PC-9 (cell line): ENCODE results near the gene LIN52. TPM values are rescaled to one million over a fixed set of nuclear protein-coding genes. Genes with fewer than 3 reads are reported as not detected.

ENCODE experiments used
- BruUV-seq: library from RNA; stranded (reverse); fragments of 400-500 nt; replicated peaks from 2 replicates; lab custom pipeline; 2021; lab: Mats Ljungman, UMichigan
- CTCF ChIA-PET: fragments of 300-600 bp; sonication (Branson Sonifier 250); formaldehyde crosslinking; loops from one replicate; lab custom pipeline; 2022; ENCODE audit warnings: antibody characterized with exemption; lab: Charles Lee
- POLR2A ChIA-PET: fragments of 300-600 bp; sonication (Branson Sonifier 250); formaldehyde crosslinking; loops from one replicate; lab custom pipeline; 2022; ENCODE audit warnings: antibody characterized with exemption; ENCODE audit not compliant: unreplicated experiment; lab: Charles Lee
- DNase-seq, 2 experiments: peaks; one replicate each; pipeline versions ENCODE4 v3.0.0 to v3.0.0-alpha.2; 2015 to 2022; ENCODE audit warnings: mixed read lengths in 1 of 2
- H2AFZ ChIP-seq: fragments of 200-600 bp; sonication (generic); 2 replicates; pipeline ENCODE4 v1.8.1; 2017; ENCODE audit warnings: antibody characterized with exemption
- H3F3A ChIP-seq: fragments of 200-600 bp; sonication (generic); 2 replicates; pipeline ENCODE4 v1.8.1; 2017; ENCODE audit warnings: antibody characterized with exemption, mild to moderate bottlenecking, low read depth; ENCODE audit not compliant: insufficient read depth
- H3K27ac ChIP-seq: fragments of 200-600 bp; sonication (generic); 2 replicates; pipeline ENCODE4 v1.6.1; 2016; ENCODE audit warnings: mixed run types
- H3K27me3 ChIP-seq: fragments of 200-600 bp; sonication (generic); 2 replicates; pipeline ENCODE4 v1.6.1; 2016; ENCODE audit warnings: low read depth, mixed run types; ENCODE audit not compliant: insufficient read depth
- H3K36me3 ChIP-seq: fragments of 200-600 bp; sonication (generic); 2 replicates; pipeline ENCODE4 v1.6.1; 2016; ENCODE audit warnings: low read depth, mixed run types
- H3K4me1 ChIP-seq: fragments of 200-600 bp; sonication (generic); replicated peaks from 2 replicates; pipeline ENCODE4 v1.6.1; 2016; ENCODE audit warnings: mixed run types; ENCODE audit not compliant: insufficient read depth
- H3K4me2 ChIP-seq: fragments of 200-600 bp; sonication (generic); 2 replicates; pipeline ENCODE4 v1.6.1; 2017; ENCODE audit warnings: mixed run types
- H3K4me3 ChIP-seq: fragments of 200-600 bp; sonication (generic); 2 replicates; pipeline ENCODE4 v1.6.1; 2016; ENCODE audit warnings: mixed run types
- H3K79me2 ChIP-seq: fragments of 200-600 bp; sonication (generic); 2 replicates; pipeline ENCODE4 v1.6.1; 2017; ENCODE audit warnings: low read depth, mixed run types
- H3K9me2 ChIP-seq: fragments of 200-600 bp; sonication (generic); 2 replicates; pipeline ENCODE4 v1.8.1; 2017; ENCODE audit warnings: mild to moderate bottlenecking; ENCODE audit not compliant: insufficient read depth
- H3K9me3 ChIP-seq: fragments of 200-600 bp; sonication (generic); 2 replicates; pipeline ENCODE4 v1.8.1; 2016; ENCODE audit warnings: low read depth; ENCODE audit not compliant: insufficient read depth
- H4K20me1 ChIP-seq: fragments of 200-600 bp; sonication (generic); 2 replicates; pipeline ENCODE4 v1.8.1; 2017; ENCODE audit not compliant: insufficient read depth
- CTCF ChIP-seq: fragments of 200-600 bp; sonication (generic); conservative IDR thresholded peaks from 2 replicates; pipeline ENCODE4 v1.6.1; 2017; ENCODE audit warnings: mixed run types, antibody characterized with exemption, mild to moderate bottlenecking, moderate library complexity
- EZH2 ChIP-seq: fragments of 200-600 bp; sonication (generic); IDR thresholded peaks from 2 replicates; pipeline ENCODE4 v1.8.0; 2017; ENCODE audit warnings: antibody characterized with exemption, low read depth
- intact Hi-C: fragments of 100-400 bp; cut with micrococcal nuclease; formaldehyde crosslinking; loops from one replicate; pipeline ENCODE4 v1.10.0; 2022; ENCODE audit not compliant: unreplicated experiment
- total RNA-seq: library from RNA; stranded (reverse); gene quantifications from 2 replicates; pipeline ENCODE4 v1.2.3, GENCODE V29; 2021

Gene LIN52
- total RNA-seq, 1 experiment from 2014 or later: 18.8 TPM

- H3K27me3 ChIP-seq: no peaks in the 10 kb centered on the region
- TF ChIP-seq CTCF (no peak), EZH2 (no peak)
- no peak overlapping the region for H2AFZ ChIP-seq
- ChIA-PET CTCF (no interaction called here), POLR2A (no interaction called here)
- H3K27ac ChIP-seq: no peak overlapping the region
- H3K4me3 ChIP-seq: no peak overlapping the region
- no peaks in the 10 kb centered on the region for H4K20me1 ChIP-seq
- DNase-seq: no peak
- H3K9me2 ChIP-seq: no peaks in the 10 kb centered on the region
- intact Hi-C loops: no loop called here
- H3K4me2 ChIP-seq: no peak overlapping the region
- H3K9me3 ChIP-seq: no peaks in the 10 kb centered on the region
- H3K79me2 ChIP-seq: no peaks in the 10 kb centered on the region
- no TSS peak for BruUV-seq
- no peaks in the 10 kb centered on the region for H3K4me1 ChIP-seq
- no peaks in the 10 kb centered on the region for H3K36me3 ChIP-seq
- H3F3A ChIP-seq: no peaks in the 10 kb centered on the region
Observed at GRCh38 chr14:74198441-74199234, 113.9 kb downstream of the LIN52 start.

- Histone ChIP-seq H3K4me3 (no peak overlapping the region), H2AFZ (no peak overlapping the region), H3F3A (no peaks in the 10 kb centered on the region), H4K20me1 (no peaks in the 10 kb centered on the region), H3K4me2 (no peak overlapping the region), H3K4me1 (no peaks in the 10 kb centered on the region), H3K9me2 (no peaks in the 10 kb centered on the region), H3K27me3 (no peaks in the 10 kb centered on the region), H3K36me3 (no peaks in the 10 kb centered on the region), H3K27ac (no peak overlapping the region), H3K79me2 (no peaks in the 10 kb centered on the region), H3K9me3 (no peaks in the 10 kb centered on the region)
- BruUV-seq: no TSS peak
- CTCF ChIA-PET: no interaction called here
- DNase-seq: no peak
- POLR2A ChIA-PET: no interaction called here
- intact Hi-C loops: no loop called here
- no peak for TF ChIP-seq CTCF
- no peak for TF ChIP-seq EZH2
Observed at GRCh38 chr14:74202113-74202512, 117.4 kb downstream of the LIN52 start.

GRCh38 chr14:74203639-74204038, 118.9 kb downstream of the LIN52 start:
- Histone ChIP-seq H3K4me1 (no peaks in the 10 kb centered on the region), H3F3A (no peaks in the 10 kb centered on the region), H2AFZ (no peak overlapping the region), H3K27ac (no peak overlapping the region), H3K9me2 (no peaks in the 10 kb centered on the region), H3K79me2 (no peaks in the 10 kb centered on the region), H3K9me3 (no peaks in the 10 kb centered on the region), H3K36me3 (no peaks in the 10 kb centered on the region), H3K4me2 (no peak overlapping the region), H4K20me1 (no peaks in the 10 kb centered on the region), H3K4me3 (no peak overlapping the region), H3K27me3 (no peaks in the 10 kb centered on the region)
- intact Hi-C loops: no loop called here
- ChIA-PET CTCF (no interaction called here), POLR2A (no interaction called here)
- TF ChIP-seq CTCF (no peak), EZH2 (no peak)
- no peak for DNase-seq
- no TSS peak for BruUV-seq
